ENCODE results near the gene POLR1G.

- TF ChIP-seq POLR2A (IDR thresholded peaks at IDR 0.05) = no peak
- TF ChIP-seq, protein P1, sequence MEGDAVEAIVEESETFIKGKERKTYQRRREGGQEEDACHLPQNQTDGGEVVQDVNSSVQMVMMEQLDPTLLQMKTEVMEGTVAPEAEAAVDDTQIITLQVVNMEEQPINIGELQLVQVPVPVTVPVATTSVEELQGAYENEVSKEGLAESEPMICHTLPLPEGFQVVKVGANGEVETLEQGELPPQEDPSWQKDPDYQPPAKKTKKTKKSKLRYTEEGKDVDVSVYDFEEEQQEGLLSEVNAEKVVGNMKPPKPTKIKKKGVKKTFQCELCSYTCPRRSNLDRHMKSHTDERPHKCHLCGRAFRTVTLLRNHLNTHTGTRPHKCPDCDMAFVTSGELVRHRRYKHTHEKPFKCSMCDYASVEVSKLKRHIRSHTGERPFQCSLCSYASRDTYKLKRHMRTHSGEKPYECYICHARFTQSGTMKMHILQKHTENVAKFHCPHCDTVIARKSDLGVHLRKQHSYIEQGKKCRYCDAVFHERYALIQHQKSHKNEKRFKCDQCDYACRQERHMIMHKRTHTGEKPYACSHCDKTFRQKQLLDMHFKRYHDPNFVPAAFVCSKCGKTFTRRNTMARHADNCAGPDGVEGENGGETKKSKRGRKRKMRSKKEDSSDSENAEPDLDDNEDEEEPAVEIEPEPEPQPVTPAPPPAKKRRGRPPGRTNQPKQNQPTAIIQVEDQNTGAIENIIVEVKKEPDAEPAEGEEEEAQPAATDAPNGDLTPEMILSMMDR (IDR thresholded peaks at IDR 0.05) = no peak
Observed at GRCh38 chr19:45407091-45407375, 589 bp downstream of the POLR1G start.

Measured in Peyer's patch (tissue), 4 donors.